Epidermal melanocyte (primary cell): ENCODE measurements around the gene PRELID2.
"Not testable (repeated sequence)": the region's sequence is repeated elsewhere in the genome, so short reads cannot be mapped to it uniquely, and the experiment has no call there.

Source experiments
- DNase-seq: peaks from one replicate; pipeline ENCODE4 v3.0.0; 2011; ENCODE audit warnings: low spot score; ENCODE audit not compliant: insufficient read length

PRELID2 gene

DNA sequence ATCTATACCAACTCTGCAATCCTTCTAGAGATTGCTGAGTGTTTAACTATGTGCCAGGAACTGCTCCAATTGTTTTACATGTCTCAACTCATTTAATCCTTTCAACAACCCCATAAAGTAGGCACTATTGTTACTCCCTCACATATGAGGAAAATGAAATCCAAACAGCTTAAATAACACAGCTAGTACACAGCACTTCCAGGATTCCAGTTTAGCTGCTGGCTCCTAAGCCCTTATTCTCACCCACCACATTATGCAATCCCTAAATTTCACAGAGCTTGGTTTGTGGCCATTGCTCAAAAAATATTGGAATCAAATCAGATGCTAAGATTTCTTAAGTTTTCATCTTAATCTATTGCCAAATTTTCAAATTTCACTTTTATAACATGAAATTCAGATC, 84.9 kb downstream of the PRELID2 start:
- no peak for DNase-seq

DNA sequence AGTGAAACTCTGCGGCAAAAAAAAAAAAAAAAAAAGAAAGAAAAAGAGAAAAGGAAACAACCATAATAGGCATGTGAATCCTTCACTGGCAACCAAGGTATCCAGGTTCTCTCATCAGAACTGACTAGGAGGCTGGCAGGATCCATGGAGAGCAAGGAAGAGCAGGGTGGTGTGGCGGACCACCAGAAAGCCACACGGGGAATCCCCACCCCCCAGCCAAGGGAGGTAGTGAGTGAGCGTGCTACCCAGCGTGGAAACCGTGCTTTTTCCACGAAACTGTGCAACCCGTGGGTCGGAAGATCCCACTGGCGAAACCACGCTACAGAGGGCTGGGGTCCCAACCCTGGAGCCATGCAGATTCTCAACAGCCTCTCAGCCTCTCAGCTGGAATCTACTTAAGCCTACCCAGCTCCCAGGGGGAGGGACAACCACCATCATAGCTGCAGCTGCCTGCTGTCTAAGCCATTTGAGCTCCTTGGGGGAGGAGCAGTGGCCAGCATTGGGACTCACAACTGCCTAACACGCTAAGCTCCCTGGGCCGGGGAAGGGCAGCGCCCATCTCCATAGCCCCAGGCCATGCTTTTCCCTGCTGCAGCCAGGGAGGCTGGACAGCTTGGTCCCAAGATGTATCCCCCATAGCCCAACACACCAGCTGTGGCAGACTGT, 91.6 kb downstream of the PRELID2 start:
- DNase-seq, result no peak

DNA sequence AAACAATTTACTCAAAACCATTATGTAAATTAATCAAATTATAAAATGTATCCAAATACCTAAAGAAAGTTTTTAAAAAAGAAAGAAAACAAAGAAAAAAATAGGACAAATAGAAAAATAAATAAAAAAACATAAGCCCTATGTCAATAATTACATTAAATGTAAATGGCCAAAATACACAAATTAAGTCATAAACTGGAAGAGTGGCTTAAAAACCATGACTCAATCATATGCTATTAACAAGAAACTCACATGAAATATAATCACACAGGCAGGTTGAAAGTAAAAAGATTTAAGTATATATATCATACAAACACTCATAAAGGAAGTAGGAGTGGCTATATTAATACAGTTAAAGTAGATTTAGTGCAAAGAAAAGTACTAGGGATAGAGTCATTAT, 95.3 kb downstream of the PRELID2 start:
- no peak for DNase-seq

DNA sequence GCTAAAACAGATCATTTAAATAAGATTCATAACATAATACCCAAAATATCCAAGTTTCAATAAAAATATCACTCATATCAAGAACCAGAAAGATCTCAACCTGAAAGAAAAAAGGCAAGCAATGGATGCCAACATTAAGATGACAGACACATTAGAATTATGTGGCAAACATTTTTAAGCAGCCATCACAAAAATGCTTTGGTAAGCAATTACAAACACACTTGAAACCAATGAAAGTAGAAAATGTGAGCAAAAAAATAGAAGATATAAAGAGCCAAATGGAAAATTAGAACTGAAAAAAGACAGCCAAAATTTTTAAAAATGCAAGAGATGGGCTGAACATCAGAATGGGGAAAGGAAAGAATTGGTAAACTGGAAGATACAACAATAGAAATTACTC, 96.9 kb downstream of the PRELID2 start:
- DNase-seq, result no peak

DNA sequence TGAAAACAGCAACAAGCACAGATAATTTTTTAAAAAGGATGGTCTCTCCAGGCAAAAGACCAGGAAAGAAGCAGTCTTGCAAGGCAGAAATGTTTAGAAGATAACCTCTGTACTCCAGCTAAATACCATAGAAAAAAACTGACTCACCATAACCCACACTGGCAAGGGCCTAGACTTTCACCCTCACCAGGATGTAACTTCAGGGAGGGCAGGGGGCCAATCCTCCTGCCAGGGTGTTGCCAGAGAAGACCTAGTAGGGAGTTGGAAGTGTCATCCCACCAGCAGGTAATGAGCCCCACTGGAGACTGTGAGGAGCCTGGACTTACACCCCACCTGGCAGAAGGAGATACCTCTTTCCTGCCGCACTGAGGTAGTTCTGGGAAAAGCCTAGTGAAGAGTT, 97.6 kb downstream of the PRELID2 start:
- DNase-seq, result no peak

DNA sequence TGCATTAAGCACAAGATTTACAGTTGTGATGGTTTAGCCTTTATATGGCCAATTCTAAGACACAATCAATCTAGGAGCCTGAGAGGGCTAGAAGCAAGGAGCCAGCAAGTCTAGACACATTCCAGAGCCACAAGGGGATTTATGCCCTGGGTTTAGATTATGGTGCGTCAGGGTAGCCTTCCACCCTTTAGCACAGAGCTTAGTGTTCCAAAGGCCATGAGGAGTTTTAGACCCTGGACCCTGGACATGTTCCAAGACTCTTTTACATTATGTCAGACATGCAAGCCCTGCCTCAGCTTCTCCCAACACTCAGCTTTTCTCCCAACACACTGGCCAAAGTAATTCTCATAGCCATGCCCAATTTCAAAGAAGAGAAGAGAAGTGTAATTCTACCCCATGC, 105.2 kb downstream of the PRELID2 start:
- not testable (repeated sequence) for DNase-seq

DNA sequence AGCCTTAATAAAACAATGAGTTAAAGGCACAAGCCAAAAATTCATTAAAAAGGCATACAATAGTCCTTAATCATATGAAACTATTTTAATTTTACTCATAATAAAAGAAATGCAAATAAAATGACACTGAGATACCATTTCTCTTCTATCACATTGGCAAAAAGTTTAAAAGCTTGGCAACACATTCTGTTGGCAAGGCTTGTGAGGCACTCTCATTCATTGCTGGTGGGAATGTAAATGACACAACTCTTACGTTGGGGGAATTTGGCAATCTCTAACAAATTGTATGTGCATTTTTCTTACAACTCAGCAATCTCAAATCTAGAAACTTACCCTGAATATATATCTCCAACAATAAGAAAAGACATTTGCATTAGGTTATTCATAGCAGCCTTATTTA, 111.6 kb downstream of the PRELID2 start:
- no peak for DNase-seq

DNA sequence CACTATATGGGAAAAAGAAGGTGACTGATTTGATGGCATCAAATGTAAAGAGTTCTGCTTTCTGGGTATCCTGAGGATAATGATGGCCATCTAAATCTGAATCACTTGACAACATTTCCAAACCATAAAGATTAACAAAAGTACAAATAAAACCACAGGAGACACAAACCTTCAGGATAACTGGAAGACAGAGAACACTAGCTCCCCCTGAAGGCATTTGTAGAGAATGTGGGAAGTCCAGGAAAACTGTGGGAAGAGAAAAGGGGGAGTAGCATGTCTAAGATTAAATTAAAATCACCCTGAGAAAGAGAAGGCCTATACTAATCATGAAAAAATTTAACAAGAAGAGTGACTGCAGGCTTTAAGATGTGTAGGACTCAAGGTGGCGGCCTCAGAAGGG, 116.2 kb downstream of the PRELID2 start:
- no peak for DNase-seq

DNA sequence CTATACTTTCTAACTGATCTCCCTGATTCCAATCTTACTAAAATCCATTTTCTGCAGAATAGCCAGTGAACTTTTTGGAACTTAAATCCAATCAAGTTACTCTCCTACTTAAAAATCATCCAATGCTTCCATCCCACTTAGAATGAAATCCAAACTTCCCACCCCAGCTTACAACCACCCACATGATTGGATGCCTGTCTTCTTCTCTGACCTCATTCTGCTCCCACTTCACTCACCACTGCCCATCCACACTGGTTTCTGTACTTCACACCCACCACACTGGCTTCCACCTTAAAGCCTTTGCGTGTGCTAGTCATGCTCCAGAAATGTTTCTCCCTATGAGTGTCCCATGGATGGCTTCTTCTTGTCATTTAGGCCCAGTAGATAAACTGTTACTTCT, 119.7 kb downstream of the PRELID2 start:
- no peak for DNase-seq

DNA sequence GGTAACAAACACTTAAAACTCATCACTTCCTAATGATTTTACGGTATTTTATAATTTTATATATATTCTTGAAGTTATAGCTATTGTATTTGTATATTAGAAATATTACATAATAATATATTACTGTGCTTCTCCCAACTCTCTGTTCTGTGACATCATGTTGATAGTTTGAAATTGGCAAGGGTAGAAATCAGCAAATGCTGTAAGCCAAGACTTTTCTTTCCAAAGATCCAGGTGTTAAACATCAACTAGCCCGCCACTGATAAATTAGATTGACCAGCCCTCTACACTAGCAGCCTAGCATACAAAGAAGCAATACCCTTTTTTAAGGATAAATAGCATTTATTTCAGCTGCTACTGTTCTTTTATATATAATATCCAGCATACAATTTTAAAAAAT, 122.9 kb downstream of the PRELID2 start:
- no peak for DNase-seq

DNA sequence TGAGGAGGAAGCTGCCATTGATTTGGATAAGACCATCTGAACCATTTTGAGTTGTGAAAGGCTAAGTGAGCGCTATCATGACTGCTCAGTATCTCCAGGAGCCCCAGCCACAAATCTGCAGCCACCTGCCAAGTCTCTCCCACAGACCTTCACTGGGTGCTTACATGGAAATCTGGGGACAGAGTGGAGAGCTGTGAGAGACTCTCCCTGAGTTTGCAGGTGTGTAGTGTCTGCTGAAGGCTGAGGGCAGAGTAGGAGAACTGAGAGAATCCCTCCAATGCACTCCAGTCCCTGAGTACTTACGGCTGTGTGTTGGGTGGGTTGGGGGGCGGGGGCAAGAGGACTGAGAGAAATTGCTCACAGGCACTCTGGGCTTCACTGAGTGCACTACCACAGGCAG, 123.7 kb downstream of the PRELID2 start:
- no peak for DNase-seq
